Measurements from ENCODE around the gene PRKCH.

Gene PRKCH

GRCh38 chr14:61564618-61565091 lies 243.3 kb downstream of the PRKCH start:
- Histone ChIP-seq H4K20me1 (ENCODE audit: insufficient read depth, low read length) (no peaks in the 10 kb centered on the region), H3K27ac (ENCODE audit: low read length) (no peak overlapping the region), H3K79me2 (ENCODE audit: low read length) (no peaks in the 10 kb centered on the region), H2AFZ (ENCODE audit: low read depth, low read length) (no peak overlapping the region), H3K4me2 (ENCODE audit: low read length) (no peak overlapping the region), H3K4me1 (ENCODE audit: low read length) (peaks cover 19% of the 10 kb centered on the region), H3K9me3 (ENCODE audit: insufficient read depth, low read length) (no peaks in the 10 kb centered on the region), H3K36me3 (replicated peaks; ENCODE audit: low read depth, low read length) (no peaks in the 10 kb centered on the region), H3K4me3 (ENCODE audit: low read length) (no peak overlapping the region), H3K27me3 (ENCODE audit: low read depth, low read length) (peaks cover 13% of the 10 kb centered on the region), H3K9ac (ENCODE audit: low read length) (no peak overlapping the region)
- no peak for TF ChIP-seq EZH2phosphoT487 (IDR thresholded peaks at IDR 0.05; ENCODE audit: low read depth)
- no peak for TF ChIP-seq CTCF (IDR thresholded peaks at IDR 0.05; ENCODE audit: low read depth, low read length)

- Histone ChIP-seq H4K20me1 (ENCODE audit: insufficient read depth, low read length) (no peaks in the 10 kb centered on the region), H3K4me1 (ENCODE audit: low read length) (peaks cover 16% of the 10 kb centered on the region), H2AFZ (ENCODE audit: low read depth, low read length) (no peak overlapping the region), H3K4me3 (ENCODE audit: low read length) (no peak overlapping the region), H3K9ac (ENCODE audit: low read length) (no peak overlapping the region), H3K9me3 (ENCODE audit: insufficient read depth, low read length) (no peaks in the 10 kb centered on the region), H3K79me2 (ENCODE audit: low read length) (no peaks in the 10 kb centered on the region), H3K27me3 (ENCODE audit: low read depth, low read length) (peaks cover 18% of the 10 kb centered on the region), H3K27ac (ENCODE audit: low read length) (no peak overlapping the region), H3K4me2 (ENCODE audit: low read length) (no peak overlapping the region), H3K36me3 (replicated peaks; ENCODE audit: low read depth, low read length) (no peaks in the 10 kb centered on the region)
- no peak for TF ChIP-seq CTCF (IDR thresholded peaks at IDR 0.05; ENCODE audit: low read depth, low read length)
- TF ChIP-seq EZH2phosphoT487 (IDR thresholded peaks at IDR 0.05; ENCODE audit: low read depth): no peak
These were observed 243.8 kb downstream of the PRKCH start for GRCh38 chr14:61565181-61565580.

DNA sequence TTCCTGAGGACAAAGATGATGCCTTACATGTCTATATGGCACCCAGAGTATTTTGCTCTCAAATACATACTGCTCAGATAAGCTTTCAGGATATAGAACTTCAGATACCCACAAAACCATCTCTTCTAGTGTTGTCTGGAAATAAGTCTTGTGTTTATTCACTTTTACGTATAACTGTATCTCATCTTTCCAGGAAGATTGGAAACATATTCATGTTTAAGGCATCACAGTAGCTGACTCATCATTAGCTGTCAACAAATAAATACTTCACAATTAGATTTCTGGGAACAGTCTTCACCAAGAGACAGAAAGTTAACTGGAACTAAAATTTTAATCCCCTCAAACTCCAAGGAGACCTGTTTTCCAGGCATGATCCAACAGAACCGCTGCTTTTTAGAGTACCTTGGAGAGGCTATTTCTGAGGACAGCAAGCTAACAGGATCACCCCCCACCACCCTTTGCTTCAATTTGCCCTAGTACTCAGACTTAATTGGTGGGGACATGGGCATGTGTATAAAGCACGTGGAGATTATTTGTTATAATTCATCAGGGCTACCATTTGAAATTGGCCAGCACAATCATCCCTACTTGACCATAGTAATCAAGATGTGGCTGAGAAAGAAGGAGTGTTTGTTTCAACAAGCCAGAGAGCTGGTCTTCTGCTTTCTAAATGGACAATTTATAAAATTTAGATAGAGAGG lies 244.6 kb downstream of the PRKCH start:
- H3K79me2 ChIP-seq (ENCODE audit: low read length): no peaks in the 10 kb centered on the region
- no peak overlapping the region for H3K27ac ChIP-seq (ENCODE audit: low read length)
- H4K20me1 ChIP-seq (ENCODE audit: insufficient read depth, low read length): no peaks in the 10 kb centered on the region
- no peaks in the 10 kb centered on the region for H3K36me3 ChIP-seq (replicated peaks; ENCODE audit: low read depth, low read length)
- H3K4me1 ChIP-seq (ENCODE audit: low read length): peaks cover 16% of the 10 kb centered on the region
- TF ChIP-seq CTCF (IDR thresholded peaks at IDR 0.05; ENCODE audit: low read depth, low read length) (no peak), EZH2phosphoT487 (IDR thresholded peaks at IDR 0.05; ENCODE audit: low read depth) (no peak)
- H3K9ac ChIP-seq (ENCODE audit: low read length): no peak overlapping the region
- H3K4me2 ChIP-seq (ENCODE audit: low read length): no peak overlapping the region
- H3K27me3 ChIP-seq (ENCODE audit: low read depth, low read length): peaks cover 26% of the 10 kb centered on the region
- no peak overlapping the region for H2AFZ ChIP-seq (ENCODE audit: low read depth, low read length)
- no peak overlapping the region for H3K4me3 ChIP-seq (ENCODE audit: low read length)
- H3K9me3 ChIP-seq (ENCODE audit: insufficient read depth, low read length): no peaks in the 10 kb centered on the region

GRCh38 chr14:61566537-61567225 lies 245.3 kb downstream of the PRKCH start:
- no peak overlapping the region for H2AFZ ChIP-seq (ENCODE audit: low read depth, low read length)
- H3K79me2 ChIP-seq (ENCODE audit: low read length): no peaks in the 10 kb centered on the region
- H3K9me3 ChIP-seq (ENCODE audit: insufficient read depth, low read length): no peaks in the 10 kb centered on the region
- TF ChIP-seq EZH2phosphoT487 (IDR thresholded peaks at IDR 0.05; ENCODE audit: low read depth) (no peak), CTCF (IDR thresholded peaks at IDR 0.05; ENCODE audit: low read depth, low read length) (no peak)
- no peak overlapping the region for H3K27ac ChIP-seq (ENCODE audit: low read length)
- peaks cover 32% of the 10 kb centered on the region for H3K27me3 ChIP-seq (ENCODE audit: low read depth, low read length)
- no peak overlapping the region for H3K9ac ChIP-seq (ENCODE audit: low read length)
- H3K4me1 ChIP-seq (ENCODE audit: low read length): peaks cover 16% of the 10 kb centered on the region
- no peaks in the 10 kb centered on the region for H4K20me1 ChIP-seq (ENCODE audit: insufficient read depth, low read length)
- H3K36me3 ChIP-seq (replicated peaks; ENCODE audit: low read depth, low read length): no peaks in the 10 kb centered on the region
- no peak overlapping the region for H3K4me3 ChIP-seq (ENCODE audit: low read length)
- H3K4me2 ChIP-seq (ENCODE audit: low read length): no peak overlapping the region
